Measurements from ENCODE around the gene ROS1.

- no peak for TF ChIP-seq CTCF (IDR thresholded peaks at IDR 0.05)
- TF ChIP-seq EZH2 (IDR thresholded peaks at IDR 0.05; ENCODE audit: borderline replicate concordance, insufficient read depth, low read depth, low read length, poor library complexity, severe bottlenecking): no peak
Observed at GRCh38 chr6:117469791-117470190, 44.0 kb upstream of the ROS1 start.

Data from B cell (primary cell).